Measurements from ENCODE around the gene CMYA5.
"Not testable (repeated sequence)": the region's sequence is repeated elsewhere in the genome, so short reads cannot be mapped to it uniquely, and the experiment has no call there.

CMYA5 gene

DNA sequence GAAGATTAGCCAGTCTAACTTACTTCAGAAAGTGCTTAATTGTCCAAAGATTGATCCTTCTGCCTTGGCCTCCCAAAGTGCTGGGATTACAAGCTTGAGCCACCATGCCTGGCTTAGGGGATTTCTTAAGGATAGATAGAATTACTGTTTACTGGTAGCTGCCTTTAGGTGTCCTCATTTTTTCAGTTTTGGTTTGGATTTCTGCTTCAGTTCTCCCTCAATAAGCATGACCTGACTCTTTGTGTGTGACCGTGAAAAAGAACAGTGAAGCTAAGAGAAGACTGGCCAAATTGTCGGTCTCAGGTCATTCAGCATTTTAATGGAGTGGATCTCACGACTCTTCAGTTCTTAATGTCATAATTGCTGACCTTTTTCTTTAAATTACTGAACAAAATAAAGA is 22.9 kb upstream of the CMYA5 start:
- Histone ChIP-seq H3K4me2 (ENCODE audit: low read length) (no peak overlapping the region), H3K9me2 (replicated peaks; ENCODE audit: control insufficient read depth, low read length) (no peaks in the 10 kb centered on the region), H4K20me1 (ENCODE audit: control insufficient read depth, insufficient read depth, low read depth, low read length) (0 out of 2 replicates have a peak, but pooled peaks cover 2% of the 10 kb centered on the region), H3K79me2 (ENCODE audit: control insufficient read depth, low read length) (no peaks in the 10 kb centered on the region), H3F3A (ENCODE audit: control insufficient read depth, insufficient read depth) (peaks cover 2% of the 10 kb centered on the region; the same call in 1 of the 2 replicates), H3K36me3 (ENCODE audit: control insufficient read depth, low read length) (peaks cover 17% of the 10 kb centered on the region), H3K9me3 (ENCODE audit: control insufficient read depth, insufficient read depth, low read length) (no peaks in the 10 kb centered on the region), H3K27me3 (ENCODE audit: control insufficient read depth, low read length) (no peaks in the 10 kb centered on the region), H3K27ac (ENCODE audit: low read depth, low read length) (no peak overlapping the region), H3K4me1 (ENCODE audit: control insufficient read depth, low read length) (no peaks in the 10 kb centered on the region), H3K4me3 (ENCODE audit: low read length) (no peak overlapping the region)
- no peak for TF ChIP-seq EZH2phosphoT487 (IDR thresholded peaks at IDR 0.05; ENCODE audit: borderline replicate concordance, low read length)
- TF ChIP-seq, protein P1, sequence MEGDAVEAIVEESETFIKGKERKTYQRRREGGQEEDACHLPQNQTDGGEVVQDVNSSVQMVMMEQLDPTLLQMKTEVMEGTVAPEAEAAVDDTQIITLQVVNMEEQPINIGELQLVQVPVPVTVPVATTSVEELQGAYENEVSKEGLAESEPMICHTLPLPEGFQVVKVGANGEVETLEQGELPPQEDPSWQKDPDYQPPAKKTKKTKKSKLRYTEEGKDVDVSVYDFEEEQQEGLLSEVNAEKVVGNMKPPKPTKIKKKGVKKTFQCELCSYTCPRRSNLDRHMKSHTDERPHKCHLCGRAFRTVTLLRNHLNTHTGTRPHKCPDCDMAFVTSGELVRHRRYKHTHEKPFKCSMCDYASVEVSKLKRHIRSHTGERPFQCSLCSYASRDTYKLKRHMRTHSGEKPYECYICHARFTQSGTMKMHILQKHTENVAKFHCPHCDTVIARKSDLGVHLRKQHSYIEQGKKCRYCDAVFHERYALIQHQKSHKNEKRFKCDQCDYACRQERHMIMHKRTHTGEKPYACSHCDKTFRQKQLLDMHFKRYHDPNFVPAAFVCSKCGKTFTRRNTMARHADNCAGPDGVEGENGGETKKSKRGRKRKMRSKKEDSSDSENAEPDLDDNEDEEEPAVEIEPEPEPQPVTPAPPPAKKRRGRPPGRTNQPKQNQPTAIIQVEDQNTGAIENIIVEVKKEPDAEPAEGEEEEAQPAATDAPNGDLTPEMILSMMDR (IDR thresholded peaks at IDR 0.05; ENCODE audit: low read depth, low read length, poor library complexity, severe bottlenecking), result no peak

GRCh38 chr5:79672392-79672791 is 17.2 kb upstream of the CMYA5 start:
- H4K20me1 ChIP-seq (ENCODE audit: control insufficient read depth, insufficient read depth, low read depth, low read length), result peaks cover 5% of the 10 kb centered on the region; the same call in 1 of the 2 replicates
- peaks cover 8% of the 10 kb centered on the region for H3K79me2 ChIP-seq (ENCODE audit: control insufficient read depth, low read length)

DNA sequence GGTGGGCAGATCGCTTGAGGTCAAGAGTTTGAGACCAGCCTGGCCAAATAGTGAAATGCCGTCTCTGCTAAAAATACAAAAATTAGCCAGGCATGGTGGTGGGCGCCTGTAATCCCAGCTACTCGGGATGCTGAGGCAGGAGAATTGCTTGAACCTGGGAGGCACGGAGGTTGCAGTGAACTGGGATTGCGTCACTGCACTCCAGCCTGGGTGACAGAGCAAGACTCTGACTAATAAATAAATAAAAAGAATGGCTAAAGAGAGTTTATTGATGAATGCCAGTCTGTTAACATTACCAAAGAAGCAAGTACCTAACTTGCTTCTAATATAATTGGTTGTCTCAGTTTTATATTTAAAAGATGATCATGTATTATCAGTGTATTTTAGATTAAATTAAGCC is 13.3 kb upstream of the CMYA5 start:
- not testable (repeated sequence) for H3K79me2 ChIP-seq (ENCODE audit: control insufficient read depth, low read length); H3K4me1 ChIP-seq (ENCODE audit: control insufficient read depth, low read length); H3K9me2 ChIP-seq (replicated peaks; ENCODE audit: control insufficient read depth, low read length); H3K27ac ChIP-seq (ENCODE audit: low read depth, low read length); H3K4me3 ChIP-seq (ENCODE audit: low read length); H3K4me2 ChIP-seq (ENCODE audit: low read length); H4K20me1 ChIP-seq (ENCODE audit: control insufficient read depth, insufficient read depth, low read depth, low read length); H3F3A ChIP-seq (ENCODE audit: control insufficient read depth, insufficient read depth); H3K9me3 ChIP-seq (ENCODE audit: control insufficient read depth, insufficient read depth, low read length); H3K27me3 ChIP-seq (ENCODE audit: control insufficient read depth, low read length)
- H3K36me3 ChIP-seq (ENCODE audit: control insufficient read depth, low read length), result peaks cover 55% of the 10 kb centered on the region

More at GRCh38 chr5:79672392-79672791, 17.2 kb upstream of the CMYA5 start:
- Histone ChIP-seq H3K4me3 (ENCODE audit: low read length) (no peak overlapping the region), H3K9me2 (replicated peaks; ENCODE audit: control insufficient read depth, low read length) (no peaks in the 10 kb centered on the region), H3K4me2 (ENCODE audit: low read length) (no peak overlapping the region), H3F3A (ENCODE audit: control insufficient read depth, insufficient read depth) (no peaks in the 10 kb centered on the region), H3K4me1 (ENCODE audit: control insufficient read depth, low read length) (no peaks in the 10 kb centered on the region), H3K9me3 (ENCODE audit: control insufficient read depth, insufficient read depth, low read length) (no peaks in the 10 kb centered on the region), H3K27me3 (ENCODE audit: control insufficient read depth, low read length) (no peaks in the 10 kb centered on the region), H3K36me3 (ENCODE audit: control insufficient read depth, low read length) (peaks cover 43% of the 10 kb centered on the region), H3K27ac (ENCODE audit: low read depth, low read length) (no peak overlapping the region)
- no peak for TF ChIP-seq EZH2phosphoT487 (IDR thresholded peaks at IDR 0.05; ENCODE audit: borderline replicate concordance, low read length)
- TF ChIP-seq, protein P1 (IDR thresholded peaks at IDR 0.05; ENCODE audit: low read depth, low read length, poor library complexity, severe bottlenecking), result no peak

DNA sequence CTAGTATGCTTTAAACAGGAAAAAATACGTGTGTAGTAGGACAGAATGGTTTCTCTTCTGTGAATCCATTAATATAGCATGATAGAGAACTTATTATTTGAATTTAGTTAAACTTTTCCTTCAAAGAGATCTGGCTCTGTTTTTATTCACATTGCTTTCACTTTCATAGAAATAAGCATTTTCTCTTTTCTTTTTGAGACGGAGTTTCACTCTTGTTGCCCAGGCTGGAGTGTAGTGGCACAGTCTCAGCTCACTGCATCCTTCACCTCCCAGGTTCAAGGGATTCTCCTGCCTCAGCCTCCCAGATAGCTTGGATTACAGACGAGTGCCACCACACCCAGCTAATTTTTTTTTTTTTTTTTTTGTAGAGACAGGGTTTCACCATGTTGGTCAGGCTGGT is 7.5 kb upstream of the CMYA5 start:
- H3K9me3 ChIP-seq (ENCODE audit: control insufficient read depth, insufficient read depth, low read length); H3K79me2 ChIP-seq (ENCODE audit: control insufficient read depth, low read length): not testable (repeated sequence)

More for the DNA sequence above, 7.5 kb upstream of the CMYA5 start:
- Histone ChIP-seq H3F3A (ENCODE audit: control insufficient read depth, insufficient read depth) (peaks cover 13% of the 10 kb centered on the region; the same call in 1 of the 2 replicates), H3K36me3 (ENCODE audit: control insufficient read depth, low read length) (peaks cover 71% of the 10 kb centered on the region)
- H4K20me1 ChIP-seq (ENCODE audit: control insufficient read depth, insufficient read depth, low read depth, low read length); H3K4me2 ChIP-seq (ENCODE audit: low read length); H3K27me3 ChIP-seq (ENCODE audit: control insufficient read depth, low read length); H3K27ac ChIP-seq (ENCODE audit: low read depth, low read length); H3K4me3 ChIP-seq (ENCODE audit: low read length); H3K4me1 ChIP-seq (ENCODE audit: control insufficient read depth, low read length); H3K9me2 ChIP-seq (replicated peaks; ENCODE audit: control insufficient read depth, low read length): not testable (repeated sequence)

All from DOHH2 (cell line).